Measurements from ENCODE around the gene ERP29.
A peak's percentile ranks its signal among the peaks of the same experiment; 100 is the strongest.
"Not testable (repeated sequence)": the region's sequence is repeated elsewhere in the genome, so short reads cannot be mapped to it uniquely, and the experiment has no call there.

Gene ERP29

DNA sequence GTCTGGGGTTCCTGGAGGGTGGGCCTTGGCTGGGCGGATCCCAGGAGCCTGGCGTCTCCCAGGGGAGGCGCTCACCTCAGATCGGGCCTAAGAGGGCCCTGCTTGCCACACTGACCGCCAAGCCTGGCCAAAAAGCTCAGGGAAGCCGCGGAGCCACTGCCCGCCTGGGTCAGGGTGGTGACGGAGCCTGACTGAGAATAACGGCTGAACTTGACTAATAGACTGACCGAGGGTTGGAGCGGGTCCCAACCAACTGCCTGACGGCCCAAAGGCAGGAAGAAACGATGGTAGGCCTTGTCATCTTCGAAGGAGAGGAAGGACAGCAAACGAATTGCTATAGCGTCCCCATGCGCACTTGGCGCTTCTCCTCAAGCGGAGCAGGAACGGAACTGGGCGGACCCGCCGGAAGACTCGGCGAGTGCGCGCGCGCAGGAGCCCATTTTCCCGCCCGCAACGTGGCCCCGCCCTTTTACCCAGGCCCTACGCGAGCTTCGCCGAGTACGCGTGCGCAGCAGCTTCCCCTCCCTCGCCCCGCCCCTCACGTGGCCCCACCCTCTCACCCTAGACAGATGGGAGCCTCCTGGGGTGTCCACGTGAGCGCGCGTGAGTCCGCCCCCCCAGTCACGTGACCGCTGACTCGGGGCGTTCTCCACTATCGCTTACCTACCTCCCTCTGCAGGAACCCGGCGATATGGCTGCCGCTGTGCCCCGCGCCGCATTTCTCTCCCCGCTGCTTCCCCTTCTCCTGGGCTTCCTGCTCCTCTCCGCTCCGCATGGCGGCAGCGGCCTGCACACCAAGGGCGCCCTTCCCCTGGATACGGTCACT, at the start of gene ERP29, which contains the start of gene TMEM116:
ERP29 (plus strand) TSS at position 652 of the 826 bp plus-strand sequence; CDS start at position 692, 40 bp downstream.
TMEM116 (minus strand) TSS at position 391 of the 826 bp plus-strand sequence. CDS start 7,895 bp downstream, outside the sequence.
- DNase-seq (ENCODE audit: extremely low read depth in 1 of 2, low read depth in 1 of 2) = peak; percentile 100

GRCh38 chr12:111964935-111965334, 48.3 kb upstream of the ERP29 start:
- DNase-seq (ENCODE audit: extremely low read depth in 1 of 2, low read depth in 1 of 2) = no peak

DNA sequence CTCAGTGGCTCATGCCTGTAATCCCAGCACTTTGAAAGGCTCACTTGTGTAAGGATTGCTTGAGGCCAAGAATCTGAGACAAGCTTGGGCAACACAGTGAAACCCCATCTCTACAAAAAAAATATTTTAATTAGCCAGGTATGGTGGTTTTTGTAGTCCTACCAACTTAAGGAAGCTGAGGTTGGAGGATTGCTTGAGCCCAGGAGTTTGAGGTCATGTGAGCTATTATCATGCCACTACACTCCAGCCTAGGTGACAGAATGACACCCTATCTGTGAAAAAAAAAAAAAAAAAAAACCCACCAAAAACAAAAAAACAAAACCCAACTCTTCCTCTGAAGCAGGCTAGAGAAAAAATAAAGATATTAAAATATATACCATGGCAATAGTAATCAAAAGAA, 41.4 kb upstream of the ERP29 start:
- no peak for DNase-seq (ENCODE audit: extremely low read depth in 1 of 2, low read depth in 1 of 2)

DNA sequence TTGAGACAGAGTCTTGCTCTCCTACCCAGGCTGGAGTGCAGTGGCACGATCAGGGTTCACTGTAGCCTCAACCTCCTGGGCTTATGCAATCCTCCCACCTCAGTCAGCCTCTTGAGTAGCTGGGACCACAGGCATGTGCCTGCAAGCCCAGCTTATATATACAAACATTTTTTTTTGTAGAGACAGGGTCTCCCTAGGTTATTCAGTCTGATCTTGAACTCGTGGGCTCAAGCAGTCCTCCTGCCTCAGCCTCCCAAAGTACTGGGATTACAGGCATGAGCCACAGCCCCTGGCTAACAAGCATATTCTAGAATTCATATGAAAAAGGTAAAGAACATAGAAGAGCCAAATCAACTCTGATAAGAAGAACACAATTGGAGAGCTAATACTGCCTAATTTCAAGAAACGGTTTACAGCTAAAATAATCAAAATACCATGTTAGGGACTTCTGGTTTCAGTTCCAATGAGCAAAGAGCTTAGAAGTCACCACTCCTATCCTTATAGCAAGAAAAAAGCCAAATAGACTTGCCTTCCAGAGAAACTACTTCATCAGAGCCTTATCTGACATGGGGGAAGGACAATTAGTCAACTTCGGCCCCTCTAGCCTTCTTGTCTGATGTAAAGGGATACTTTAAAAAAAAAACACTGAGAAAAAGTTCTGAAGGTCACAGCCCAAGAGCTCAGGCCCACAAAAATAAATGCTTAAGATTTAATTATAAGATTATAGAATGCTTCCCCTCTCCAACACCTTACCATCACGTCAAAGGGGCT, 37.9 kb upstream of the ERP29 start:
- no peak for DNase-seq (ENCODE audit: extremely low read depth in 1 of 2, low read depth in 1 of 2)

GRCh38 chr12:111976291-111976690, 36.9 kb upstream of the ERP29 start:
- DNase-seq (ENCODE audit: extremely low read depth in 1 of 2, low read depth in 1 of 2) = no peak

DNA sequence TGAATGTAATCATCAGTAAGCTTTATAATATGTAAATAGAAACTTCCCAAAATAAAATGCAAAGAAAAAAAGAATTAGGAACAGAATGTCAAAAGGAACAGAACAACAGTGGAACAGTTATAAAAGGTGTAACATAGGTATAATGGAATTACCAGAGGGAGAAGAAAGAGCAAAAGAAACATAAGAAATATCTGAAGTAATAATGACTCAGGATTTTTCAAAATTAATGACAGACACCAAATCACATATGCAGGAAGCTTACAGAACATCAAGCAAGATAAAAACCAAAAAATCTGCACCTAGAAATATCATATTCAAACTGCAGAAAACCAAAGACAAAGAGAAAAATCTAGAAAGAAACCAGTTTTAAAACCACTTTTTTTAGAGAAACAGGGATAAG, 36.4 kb upstream of the ERP29 start:
- DNase-seq (ENCODE audit: extremely low read depth in 1 of 2, low read depth in 1 of 2) = no peak

DNA sequence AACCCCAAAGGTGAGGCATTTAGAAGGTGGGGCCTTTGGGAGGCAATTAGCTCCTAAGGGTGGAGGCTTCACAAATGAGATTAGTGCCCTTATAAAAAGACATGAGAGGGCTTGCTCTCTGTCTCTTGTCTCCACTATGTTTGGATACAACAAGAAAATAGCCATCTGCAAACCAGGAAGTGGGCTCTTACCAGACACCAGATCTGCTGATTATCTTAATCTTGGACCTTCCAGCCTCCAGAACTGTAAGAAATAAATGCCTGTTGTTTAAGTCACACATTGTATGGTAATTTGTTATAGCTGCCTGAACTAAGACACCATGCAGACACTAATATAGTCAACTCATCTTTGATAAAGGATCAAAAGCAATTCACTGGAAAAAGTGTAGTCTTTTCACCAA, 34.7 kb upstream of the ERP29 start:
- no peak for DNase-seq (ENCODE audit: extremely low read depth in 1 of 2, low read depth in 1 of 2)

DNA sequence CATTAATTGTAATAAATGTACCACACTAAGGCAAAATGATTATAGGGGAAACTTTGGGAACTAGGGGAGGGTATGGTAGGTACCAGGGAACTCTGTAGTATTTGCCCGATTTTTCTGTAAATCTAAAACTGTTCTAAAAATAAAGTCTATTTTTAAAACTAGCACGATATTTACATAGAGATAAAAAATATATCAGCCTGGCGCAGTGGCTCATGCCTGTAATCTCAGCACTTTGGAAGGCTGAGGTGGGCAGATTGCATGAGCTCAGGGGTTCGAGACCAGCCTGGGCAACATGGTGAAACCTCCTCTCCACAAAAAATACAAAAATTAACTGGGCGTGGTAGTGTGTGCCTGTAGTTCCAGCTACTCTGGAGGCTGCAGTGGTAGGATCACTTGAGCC, 32.6 kb upstream of the ERP29 start:
- DNase-seq (ENCODE audit: extremely low read depth in 1 of 2, low read depth in 1 of 2) = no peak

DNA sequence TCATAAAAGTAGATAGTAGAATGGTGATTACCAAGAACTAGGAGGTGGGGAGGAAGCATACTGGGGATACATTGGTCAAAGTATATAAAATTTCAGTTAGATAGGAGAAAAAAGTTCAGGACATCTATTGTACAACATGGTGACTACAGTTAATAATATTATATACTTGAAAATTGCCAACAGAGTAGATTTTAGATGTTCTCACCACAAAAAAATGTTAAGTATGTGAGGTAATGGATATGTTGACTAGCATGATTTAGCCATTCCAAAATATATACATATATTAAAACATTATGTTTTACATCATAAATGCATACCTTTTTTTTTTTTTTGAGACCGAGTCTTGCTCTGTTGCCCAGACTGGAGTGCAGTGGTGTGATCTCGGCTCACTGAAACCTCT, 31.2 kb upstream of the ERP29 start:
- no peak for DNase-seq (ENCODE audit: extremely low read depth in 1 of 2, low read depth in 1 of 2)

DNA sequence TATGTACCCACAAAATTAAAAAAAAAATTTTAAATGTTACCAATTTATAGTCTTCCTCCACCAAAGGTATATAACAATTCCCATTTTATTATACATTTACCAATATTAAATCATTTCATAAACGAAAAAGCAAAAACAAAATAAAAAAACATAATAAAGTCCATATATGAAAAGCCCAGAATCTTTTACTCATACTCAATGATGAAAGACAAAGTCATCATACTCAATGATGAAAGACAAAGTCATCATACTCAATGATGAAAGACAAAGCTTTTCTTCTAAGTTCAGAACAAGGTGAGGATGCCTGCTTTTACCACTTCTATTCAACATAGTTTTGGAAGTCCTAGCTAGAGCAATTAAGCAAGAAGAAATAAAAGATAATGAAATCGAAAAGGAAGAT, 28.4 kb upstream of the ERP29 start:
- DNase-seq (ENCODE audit: extremely low read depth in 1 of 2, low read depth in 1 of 2) = no peak

DNA sequence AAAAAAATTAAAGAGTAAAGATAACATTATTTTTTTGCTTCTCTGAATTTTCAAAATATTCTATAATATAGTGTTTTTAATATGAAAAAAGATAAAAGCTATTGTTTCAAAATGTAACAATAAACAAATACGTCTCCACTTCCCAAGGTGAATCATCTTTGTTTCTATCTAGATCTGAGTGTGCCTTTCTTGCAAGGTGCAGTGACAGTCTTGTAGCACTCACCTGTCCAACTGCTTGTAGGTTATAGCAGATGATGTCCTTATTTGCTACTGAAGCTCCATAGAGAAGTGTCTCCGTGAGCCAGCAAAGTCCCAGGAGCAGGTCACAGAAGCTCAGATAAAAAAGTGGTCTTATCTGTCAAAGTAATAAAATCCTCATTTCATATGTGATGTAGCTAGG, 21.7 kb upstream of the ERP29 start:
- DNase-seq (ENCODE audit: extremely low read depth in 1 of 2, low read depth in 1 of 2) = no peak

DNA sequence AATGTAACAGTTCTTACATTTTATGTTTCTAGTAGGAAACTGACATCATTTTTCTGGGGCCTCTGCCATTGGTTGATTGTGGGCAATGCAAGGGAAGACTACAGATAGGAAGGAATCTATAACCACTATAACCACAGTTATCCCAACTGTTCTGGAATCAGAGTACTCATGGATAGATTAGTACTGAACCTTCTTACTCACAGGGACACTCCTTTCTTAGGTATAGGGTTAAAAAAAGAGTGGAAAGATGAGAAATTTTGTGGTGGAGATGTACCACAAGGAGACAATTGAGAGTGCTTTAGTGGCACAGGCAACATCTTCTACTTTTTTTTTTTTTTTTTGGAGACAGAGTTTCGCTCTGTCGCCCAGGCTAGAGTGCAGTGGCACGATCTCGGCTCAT, 21.3 kb upstream of the ERP29 start:
- no peak for DNase-seq (ENCODE audit: extremely low read depth in 1 of 2, low read depth in 1 of 2)

DNA sequence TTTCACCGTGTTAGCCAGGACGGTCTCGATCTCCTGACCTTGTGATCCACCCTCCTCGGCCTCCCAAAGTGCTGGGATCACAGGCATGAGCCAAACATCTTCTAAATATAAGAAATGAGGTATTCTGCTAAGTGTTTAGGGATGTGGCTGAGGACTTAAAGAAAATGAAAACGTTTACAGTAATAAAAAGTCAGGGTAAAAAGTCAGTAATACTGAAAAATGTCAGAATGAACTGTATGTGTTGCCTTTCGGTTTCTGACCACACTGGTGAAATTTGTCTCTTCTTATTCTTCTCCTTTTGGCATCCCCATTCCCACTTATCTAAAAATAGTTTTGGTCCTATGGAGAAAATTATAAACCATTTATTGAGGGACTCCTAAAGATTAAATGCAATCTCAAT, 20.8 kb upstream of the ERP29 start:
- DNase-seq (ENCODE audit: extremely low read depth in 1 of 2, low read depth in 1 of 2) = no peak

DNA sequence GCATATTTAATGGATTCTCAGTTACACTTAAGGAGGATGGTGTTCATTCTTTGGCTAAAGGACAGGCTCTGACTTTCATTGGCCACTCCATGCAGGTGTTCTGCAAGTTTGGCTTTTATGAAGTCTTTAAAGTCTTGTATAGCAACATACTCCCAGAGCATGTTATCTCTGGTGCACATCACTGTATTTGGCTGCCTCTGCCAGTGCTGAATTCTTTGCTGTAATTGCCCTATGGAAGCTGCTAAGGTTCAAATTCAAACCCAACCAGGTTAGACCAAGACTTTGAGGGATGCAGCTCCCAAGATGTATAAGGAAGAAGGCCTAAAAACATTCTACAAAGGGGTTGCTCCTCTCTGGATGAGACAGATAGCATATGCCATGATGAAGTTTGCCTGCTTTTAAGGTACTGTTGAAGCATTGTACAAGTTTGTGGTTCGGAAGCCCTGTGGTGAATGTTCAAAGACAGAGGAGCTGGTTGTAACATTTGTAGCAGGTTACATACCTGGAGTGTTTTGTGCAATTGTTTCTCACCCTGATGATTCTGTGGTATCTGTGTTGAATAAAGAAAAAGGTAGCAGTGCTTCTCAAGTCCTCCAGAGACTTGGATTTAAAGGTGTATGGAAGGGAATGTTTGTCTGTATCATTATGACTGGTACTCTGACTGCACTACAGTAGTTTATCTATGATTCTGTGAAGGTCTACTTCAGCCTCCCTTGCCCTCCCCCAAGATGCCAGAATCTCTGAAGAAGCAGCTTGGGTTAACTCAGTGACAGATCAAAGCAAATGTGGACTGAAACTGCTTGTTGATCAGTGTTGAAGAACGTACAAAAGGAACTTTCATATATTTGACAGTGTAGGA, 19.7 kb upstream of the ERP29 start:
- no peak for DNase-seq (ENCODE audit: extremely low read depth in 1 of 2, low read depth in 1 of 2)

- DNase-seq (ENCODE audit: extremely low read depth in 1 of 2, low read depth in 1 of 2) = not testable (repeated sequence)
These were observed 18.8 kb upstream of the ERP29 start for GRCh38 chr12:111994211-111995111.

- DNase-seq (ENCODE audit: extremely low read depth in 1 of 2, low read depth in 1 of 2) = no peak
These were observed 17.3 kb upstream of the ERP29 start for GRCh38 chr12:111995782-111996480.

GRCh38 chr12:111997300-111997699, 15.9 kb upstream of the ERP29 start:
- DNase-seq (ENCODE audit: extremely low read depth in 1 of 2, low read depth in 1 of 2) = no peak

DNA sequence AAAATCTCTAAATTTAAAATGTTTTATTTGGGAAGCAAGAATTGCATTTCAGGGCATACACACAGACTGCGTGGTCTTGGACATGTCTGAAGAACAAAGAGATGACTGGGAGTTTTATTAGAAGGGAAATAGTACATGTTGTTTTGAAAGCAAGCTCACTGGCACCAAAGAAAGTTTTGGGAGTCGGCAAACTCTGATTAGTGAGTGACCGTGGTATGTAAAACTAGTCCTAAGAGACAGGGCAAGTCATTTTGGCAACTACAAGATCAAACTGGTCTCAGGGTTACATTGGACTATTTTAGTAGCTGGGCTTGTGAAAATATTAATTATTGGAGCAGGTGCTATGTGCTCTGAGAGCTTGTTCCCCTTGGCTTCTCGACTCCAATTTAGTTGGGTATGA, 15.2 kb upstream of the ERP29 start:
- no peak for DNase-seq (ENCODE audit: extremely low read depth in 1 of 2, low read depth in 1 of 2)

DNA sequence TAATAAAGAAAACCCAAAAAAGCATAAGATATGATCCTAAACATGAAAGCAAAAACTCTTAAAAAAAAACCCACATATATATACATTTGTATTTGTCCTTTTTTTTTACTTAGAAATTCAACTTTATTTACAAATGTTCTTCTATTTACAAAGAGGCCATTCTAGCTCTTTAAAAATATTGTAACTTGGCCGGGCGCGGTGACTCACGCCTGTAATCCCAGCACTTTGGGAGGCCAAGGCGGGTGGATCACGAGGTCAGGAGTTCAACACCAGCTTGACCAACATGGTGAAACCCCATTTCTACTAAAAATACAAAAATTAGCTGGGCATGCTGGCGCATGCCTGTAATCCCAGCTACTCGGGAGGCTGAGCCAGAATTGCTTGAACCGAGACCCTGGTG, 14.1 kb upstream of the ERP29 start:
- DNase-seq (ENCODE audit: extremely low read depth in 1 of 2, low read depth in 1 of 2) = not testable (repeated sequence)
